NCI-H510A (cell line): Measurements from ENCODE around the gene RNASET2.
"Not testable (repeated sequence)": the region's sequence is repeated elsewhere in the genome, so short reads cannot be mapped to it uniquely, and the experiment has no call there.

Experiments used
- DNase-seq: peaks from one replicate; lab custom pipeline; 2025; lab: John Stamatoyannopoulos, UW

RNASET2 gene

DNA sequence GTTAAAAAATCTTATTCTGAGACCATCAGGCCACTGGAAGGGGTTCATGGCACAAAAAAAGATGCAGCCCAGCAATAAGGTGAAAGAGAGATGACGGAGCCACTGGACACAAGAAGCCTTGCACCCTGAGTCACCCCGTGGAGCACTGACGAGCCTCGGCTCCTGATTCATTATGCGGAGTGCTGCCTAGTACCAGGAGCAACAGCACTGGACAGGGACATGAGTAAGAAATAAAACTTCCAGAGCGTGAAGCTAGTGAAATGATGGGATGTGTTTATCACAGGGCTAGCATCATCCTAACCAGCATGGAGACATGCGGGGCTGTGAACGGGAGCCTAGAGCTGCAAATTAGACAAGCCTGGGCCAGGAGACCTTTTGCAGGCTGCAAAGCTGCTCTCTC lies 53.3 kb downstream of the RNASET2 start:
- no peak for DNase-seq

DNA sequence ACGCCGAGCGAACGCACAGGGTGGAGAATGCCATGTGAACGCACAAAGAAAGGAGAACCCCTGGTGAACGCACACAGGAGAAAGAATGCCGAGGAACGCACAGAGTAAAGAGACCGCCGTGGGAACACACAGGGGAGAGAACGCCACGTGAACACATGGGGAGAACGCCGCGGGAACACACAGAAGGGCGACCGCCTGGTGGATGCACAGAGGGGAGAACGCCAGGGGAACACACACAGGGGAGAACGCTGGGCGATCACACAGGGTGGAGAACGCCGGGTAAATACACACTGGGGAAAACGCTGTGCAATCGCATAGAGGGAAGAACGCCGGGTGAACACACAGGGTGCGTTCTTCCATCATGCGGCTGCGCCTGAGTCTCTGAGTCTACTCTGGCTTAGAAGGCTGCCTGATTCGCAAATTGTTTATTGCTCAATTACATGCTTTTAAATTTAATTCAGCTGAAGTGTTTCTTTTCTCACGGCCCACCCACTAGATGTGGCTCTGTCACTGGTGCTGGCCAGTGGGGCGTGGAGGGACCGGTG lies 54.1 kb downstream of the RNASET2 start:
- DNase-seq = no peak

DNA sequence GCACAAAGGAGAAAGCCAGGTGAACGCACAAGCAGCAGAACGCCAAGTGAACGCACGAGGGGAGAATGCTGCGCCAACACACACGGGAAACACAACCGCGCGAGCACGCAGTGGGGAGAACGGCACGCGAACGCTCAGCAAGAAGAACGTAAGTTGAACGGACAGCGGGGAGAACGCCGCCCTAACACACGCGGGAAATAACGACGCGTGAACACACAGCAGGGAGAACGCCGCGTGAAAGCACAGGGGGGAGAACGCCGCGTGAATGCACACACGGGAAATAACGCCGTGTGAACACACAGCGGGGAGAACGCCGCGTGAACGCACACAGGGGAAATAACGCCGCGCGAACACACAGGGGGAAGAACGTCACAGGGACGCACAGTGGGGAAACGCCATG lies 54.7 kb downstream of the RNASET2 start:
- DNase-seq = no peak

DNA sequence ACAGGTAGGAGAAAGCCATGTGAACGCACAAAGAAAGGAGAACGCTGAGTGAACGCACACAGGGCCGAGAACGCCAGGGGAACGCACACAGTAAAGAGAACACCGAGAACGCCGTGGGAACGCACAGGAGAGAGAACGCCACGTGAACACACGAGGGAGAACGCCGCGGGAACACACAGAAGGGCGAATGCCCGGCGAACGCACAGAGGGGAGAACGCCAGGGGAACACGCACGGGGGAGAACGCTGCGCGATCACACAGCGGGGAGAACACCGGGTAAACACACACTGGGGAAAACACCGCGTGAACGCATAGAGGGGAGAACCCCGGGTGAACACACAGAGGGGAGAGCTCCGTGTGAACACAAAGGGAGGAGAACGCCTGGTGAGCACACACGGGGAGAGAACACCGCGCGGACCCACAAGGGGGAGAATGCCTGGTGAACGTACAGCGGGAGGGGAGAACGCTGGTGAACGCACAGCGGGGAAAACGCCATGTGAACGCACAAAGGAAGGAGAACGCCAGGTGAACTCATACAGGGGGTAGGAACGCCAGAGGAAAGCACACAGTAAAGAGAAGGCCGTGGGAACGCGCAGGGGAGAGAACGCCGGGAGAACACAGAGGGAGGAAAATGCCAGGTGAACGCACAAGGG lies 55.3 kb downstream of the RNASET2 start:
- no peak for DNase-seq

- no peak for DNase-seq
Measured at GRCh38 chr6:166900130-166900708, 56.1 kb downstream of the RNASET2 start.

DNA sequence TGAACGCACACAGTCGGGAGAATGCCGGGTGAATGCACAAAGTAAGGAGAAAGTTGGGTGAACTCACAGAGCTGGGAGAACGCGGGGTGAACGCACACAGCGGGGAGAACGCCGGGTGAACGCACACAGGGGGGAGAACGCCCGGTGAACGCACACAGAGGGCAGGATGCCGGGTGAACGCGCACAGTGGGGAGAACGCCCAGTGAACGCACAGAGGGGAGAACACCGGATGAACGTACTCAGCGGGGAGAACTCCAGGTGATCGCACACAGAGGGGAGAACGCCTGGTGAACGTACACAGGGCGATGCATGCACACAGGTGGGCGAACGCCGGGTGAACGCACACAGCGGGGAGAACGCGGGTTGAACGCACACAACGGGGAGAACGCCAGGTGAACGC lies 57.4 kb downstream of the RNASET2 start:
- DNase-seq = no peak

- not testable (repeated sequence) for DNase-seq
Measured at GRCh38 chr6:166894614-166895013, 61.7 kb downstream of the RNASET2 start.

- not testable (repeated sequence) for DNase-seq
Measured at GRCh38 chr6:166892472-166892871, 63.9 kb downstream of the RNASET2 start.

- DNase-seq = not testable (repeated sequence)
Measured at GRCh38 chr6:166886773-166887172, 69.6 kb downstream of the RNASET2 start.

GRCh38 chr6:166884958-166885357 lies 71.4 kb downstream of the RNASET2 start:
- DNase-seq = not testable (repeated sequence)

- no peak for DNase-seq
Measured at GRCh38 chr6:166879594-166879993, 76.8 kb downstream of the RNASET2 start.
